Medulla oblongata (tissue), 1 donor: ENCODE results near the gene NABP2.

Experiments
- DNase-seq: peaks from one replicate; pipeline ENCODE4 v3.0.0-alpha.2; 2015; ENCODE audit errors: extremely low spot score

The NABP2 gene

GRCh38 chr12:56278905-56279304 is 54.8 kb downstream of the NABP2 start:
- no peak for DNase-seq
